ENCODE measurements around the gene MT1X. TPM values are rescaled to one million over a fixed set of nuclear protein-coding genes. Genes with fewer than 3 reads are reported as not detected.

Gene MT1X
- 32.8 and 33.0 TPM in 2 replicates for total RNA-seq

GRCh38 chr16:56681939-56682702, at the start of gene MT1X:
Gene MT1X (plus strand): TSS chr16:56682470. CDS start chr16:56682541, 71 bp downstream.

GRCh38 chr16:56637814-56638750, 44.2 kb upstream of the MT1X start, which contains the start of gene MT1A:
Gene MT1A (plus strand): TSS chr16:56638666. CDS start chr16:56638739, 73 bp downstream.

GRCh38 chr16:56651586-56651985, 30.7 kb upstream of the MT1X start, which contains the start of gene MT1B:
Gene MT1B (plus strand): TSS chr16:56651886. CDS start chr16:56651954, 68 bp downstream.

GRCh38 chr16:56657555-56658326, 24.5 kb upstream of the MT1X start, which contains the start of gene MT1F:
Gene MT1F (plus strand): TSS chr16:56657959. CDS start chr16:56658059, 100 bp downstream.

GRCh38 chr16:56667581-56668571, 14.4 kb upstream of the MT1X start, which contains the start of gene MT1G:
Gene MT1G (minus strand): TSS chr16:56668065. CDS start chr16:56667993, 72 bp downstream.

GRCh38 chr16:56669005-56669839, 13.0 kb upstream of the MT1X start, which contains the start of gene MT1H:
Gene MT1H (plus strand): TSS chr16:56669814. CDS start chr16:56669885, 71 bp downstream.

GRCh38 chr16:56729735-56730662, 47.7 kb downstream of the MT1X start, which contains the start of gene NUP93:
Gene NUP93 (plus strand): TSS chr16:56730129. CDS start chr16:56748248, 18,119 bp downstream.

Other genes starting within 250 kb of the MT1X start
- gene NUDT21, start 231.1 kb upstream of the MT1X start, total RNA-seq, result 78.7 and 122 TPM in 2 replicates
- gene OGFOD1, start 230.9 kb upstream of the MT1X start, total RNA-seq, result 63.7 and 103 TPM in 2 replicates
- gene BBS2, start 162.4 kb upstream of the MT1X start, total RNA-seq, result 35.3 and 38.2 TPM in 2 replicates
- gene MT4, start 117.4 kb upstream of the MT1X start, total RNA-seq, result not detected in 2 replicates
- not detected in 2 replicates for gene MT3, start 92.9 kb upstream of the MT1X start, total RNA-seq
- gene MT2A, start 73.9 kb upstream of the MT1X start, total RNA-seq, result 94.5 and 126 TPM in 2 replicates
- gene MT1E, start 56.7 kb upstream of the MT1X start, total RNA-seq, result 95.0 and 97.3 TPM in 2 replicates
- gene MT1M, start 49.8 kb upstream of the MT1X start, total RNA-seq, result 0.65 and 2.4 TPM in 2 replicates
- 1.7 and 5.6 TPM in 2 replicates for gene MT1A, start 43.8 kb upstream of the MT1X start, total RNA-seq
- not detected in 2 replicates for gene MT1B, start 30.6 kb upstream of the MT1X start, total RNA-seq
- gene MT1F, start 24.5 kb upstream of the MT1X start, total RNA-seq, result 0.33 and 0.38 TPM in 2 replicates
- gene MT1G, start 14.4 kb upstream of the MT1X start, total RNA-seq, result 1.2 TPM in 1 of 2 replicates, not detected in the other
- not detected in 2 replicates for gene MT1H, start 12.7 kb upstream of the MT1X start, total RNA-seq
- 68.3 and 88.9 TPM in 2 replicates for gene NUP93, start 47.7 kb downstream of the MT1X start, total RNA-seq
- gene SLC12A3, start 182.7 kb downstream of the MT1X start, total RNA-seq, result not detected in 2 replicates
- gene HERPUD1, start 249.7 kb downstream of the MT1X start, total RNA-seq, result 83.0 and 89.4 TPM in 2 replicates